ENCODE data around the gene TDP2.
"Not testable (repeated sequence)": the region's sequence is repeated elsewhere in the genome, so short reads cannot be mapped to it uniquely, and the experiment has no call there.

Gene TDP2

DNA sequence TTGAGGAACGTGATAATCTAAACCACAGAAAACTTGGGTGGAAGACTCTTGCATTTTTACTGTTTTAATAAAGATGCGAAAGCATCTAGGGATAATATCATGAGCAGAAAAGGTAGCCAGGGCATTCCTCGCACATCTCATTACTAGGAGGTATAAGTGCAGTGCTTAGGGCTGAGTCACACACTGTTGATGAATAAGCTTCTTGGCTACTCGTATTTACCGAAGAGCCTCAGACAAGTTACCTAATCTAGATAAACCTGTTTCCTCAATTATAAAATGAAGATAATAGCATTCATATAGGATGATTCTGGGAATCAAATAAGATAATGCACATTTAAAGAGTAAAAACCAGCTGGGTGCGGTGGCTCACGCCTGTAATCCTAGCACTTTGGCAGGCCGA lies 19.9 kb downstream of the TDP2 start:
- TF ChIP-seq CTCF (IDR thresholded peaks at IDR 0.05; ENCODE audit: low read depth, low read length): no peak
- in situ Hi-C loops (cut with HindIII; ENCODE audit: low sequenced_read_pairs): no loop called here
- no peak for DNase-seq (ENCODE audit: low read depth, low spot score)
- H3K4me3 ChIP-seq (ENCODE audit: low read depth, low read length): no peak overlapping the region

- no peak for TF ChIP-seq CTCF (IDR thresholded peaks at IDR 0.05; ENCODE audit: low read depth, low read length)
- no peak for DNase-seq (ENCODE audit: low read depth, low spot score)
- in situ Hi-C loops (cut with HindIII; ENCODE audit: low sequenced_read_pairs): no loop called here
- H3K4me3 ChIP-seq (ENCODE audit: low read depth, low read length): no peak overlapping the region
These were observed 22.3 kb downstream of the TDP2 start for GRCh38 chr6:24644377-24644776.

GRCh38 chr6:24643920-24644319 lies 22.8 kb downstream of the TDP2 start:
- in situ Hi-C loops (cut with HindIII; ENCODE audit: low sequenced_read_pairs): no loop called here
- no peak overlapping the region for H3K4me3 ChIP-seq (ENCODE audit: low read depth, low read length)
- DNase-seq (ENCODE audit: low read depth, low spot score): no peak
- no peak for TF ChIP-seq CTCF (IDR thresholded peaks at IDR 0.05; ENCODE audit: low read depth, low read length)

GRCh38 chr6:24642061-24642460 lies 24.6 kb downstream of the TDP2 start:
- DNase-seq (ENCODE audit: low read depth, low spot score): no peak
- no peak for TF ChIP-seq CTCF (IDR thresholded peaks at IDR 0.05; ENCODE audit: low read depth, low read length)
- in situ Hi-C loops (cut with HindIII; ENCODE audit: low sequenced_read_pairs): no loop called here
- no peak overlapping the region for H3K4me3 ChIP-seq (ENCODE audit: low read depth, low read length)

- H3K4me3 ChIP-seq (ENCODE audit: low read depth, low read length); in situ Hi-C loops (cut with HindIII; ENCODE audit: low sequenced_read_pairs): not testable (repeated sequence)
These were observed 26.1 kb downstream of the TDP2 start for GRCh38 chr6:24640631-24641030.

DNA sequence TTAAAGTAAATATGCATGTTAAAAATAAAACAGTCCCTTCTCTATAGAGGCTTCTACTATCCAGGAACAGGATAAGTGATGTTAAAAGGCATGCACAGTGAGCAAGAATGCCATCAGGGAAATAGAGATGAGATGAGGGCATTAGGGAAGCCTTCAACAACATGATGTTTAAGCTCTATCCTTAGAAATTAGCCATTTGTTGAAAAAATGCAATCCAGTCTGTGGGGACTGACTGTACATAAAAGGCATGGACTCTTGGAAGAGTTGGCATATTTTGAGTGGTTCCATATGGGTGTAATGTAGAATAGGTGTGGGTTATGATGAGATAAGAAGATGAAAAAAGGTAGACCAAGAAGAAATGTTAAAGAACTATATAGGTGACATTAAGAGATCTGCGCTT lies 26.5 kb downstream of the TDP2 start:
- DNase-seq (ENCODE audit: low read depth, low spot score): no peak
- TF ChIP-seq CTCF (IDR thresholded peaks at IDR 0.05; ENCODE audit: low read depth, low read length): no peak
- no peak overlapping the region for H3K4me3 ChIP-seq (ENCODE audit: low read depth, low read length)
- in situ Hi-C loops (cut with HindIII; ENCODE audit: low sequenced_read_pairs): no loop called here

More at GRCh38 chr6:24640631-24641030, 26.1 kb downstream of the TDP2 start:
- DNase-seq (ENCODE audit: low read depth, low spot score): not testable (repeated sequence)

- no peak overlapping the region for H3K4me3 ChIP-seq (ENCODE audit: low read depth, low read length)
- DNase-seq (ENCODE audit: low read depth, low spot score): no peak
- in situ Hi-C loops (cut with HindIII; ENCODE audit: low sequenced_read_pairs): no loop called here
- no peak for TF ChIP-seq CTCF (IDR thresholded peaks at IDR 0.05; ENCODE audit: low read depth, low read length)
These were observed 30.0 kb downstream of the TDP2 start for GRCh38 chr6:24636681-24637080.

All from astrocyte of the spinal cord (primary cell).